NCI-H526 treated with DMSO at 0.1 percent for 48 hours (cell line): ENCODE results near the gene HSBP1.

ENCODE experiments used
- DNase-seq: peaks from one replicate; lab custom pipeline; 2025; lab: John Stamatoyannopoulos, UW

The HSBP1 gene

GRCh38 chr16:83807710-83808572 lies at the start of gene HSBP1:
TSS of gene HSBP1 (plus strand) at chr16:83807978. CDS start at chr16:83808077, 99 bp downstream.
- peak; percentile 69 for DNase-seq

GRCh38 chr16:83762141-83762991 lies 45.4 kb upstream of the HSBP1 start:
- no peak for DNase-seq

- no peak for DNase-seq
These were observed 44.8 kb upstream of the HSBP1 start for GRCh38 chr16:83762992-83763358.

GRCh38 chr16:83768986-83769385 lies 38.8 kb upstream of the HSBP1 start:
- no peak for DNase-seq

GRCh38 chr16:83769397-83770008 lies 38.3 kb upstream of the HSBP1 start:
- no peak for DNase-seq

- DNase-seq: no peak
These were observed 36.4 kb upstream of the HSBP1 start for GRCh38 chr16:83771306-83771942.

GRCh38 chr16:83772806-83773205 lies 35.0 kb upstream of the HSBP1 start:
- DNase-seq: no peak

- DNase-seq: no peak
These were observed 33.7 kb upstream of the HSBP1 start for GRCh38 chr16:83774066-83774465.

- no peak for DNase-seq
These were observed 30.8 kb upstream of the HSBP1 start for GRCh38 chr16:83776944-83777343.

- DNase-seq: no peak
These were observed 27.9 kb upstream of the HSBP1 start for GRCh38 chr16:83779886-83780285.

- no peak for DNase-seq
These were observed 22.3 kb upstream of the HSBP1 start for GRCh38 chr16:83785455-83785854.

GRCh38 chr16:83789642-83790401 lies 18.0 kb upstream of the HSBP1 start:
- no peak for DNase-seq

- DNase-seq: no peak
These were observed 15.9 kb upstream of the HSBP1 start for GRCh38 chr16:83791916-83792315.

- no peak for DNase-seq
These were observed 15.4 kb upstream of the HSBP1 start for GRCh38 chr16:83792391-83792790.

- DNase-seq: no peak
These were observed 14.6 kb upstream of the HSBP1 start for GRCh38 chr16:83793179-83793578.

GRCh38 chr16:83794860-83795554 lies 12.8 kb upstream of the HSBP1 start:
- DNase-seq: no peak

GRCh38 chr16:83797013-83797412 lies 10.8 kb upstream of the HSBP1 start:
- no peak for DNase-seq

GRCh38 chr16:83799336-83799735 lies 8.4 kb upstream of the HSBP1 start:
- DNase-seq: no peak

- DNase-seq: no peak
These were observed 5.6 kb upstream of the HSBP1 start for GRCh38 chr16:83802135-83802534.

- DNase-seq: no peak
These were observed 5.1 kb upstream of the HSBP1 start for GRCh38 chr16:83802554-83803205.
